Lower lobe of right lung (tissue), 2 donors: ENCODE results near the gene TRAIP. TPM values are rescaled to one million over a fixed set of nuclear protein-coding genes. Genes with fewer than 3 reads are reported as not detected.

Experiments
- ATAC-seq, 2 donors: fragments of 200-7000 bp; cut with Tn5 transposase; one replicate each; pipeline ENCODE4 v1.9.1; 2020 to 2022; ENCODE audit warnings: mild to moderate bottlenecking in 2 of 2, moderate library complexity in 2 of 2
- DNase-seq: peaks from one replicate; pipeline ENCODE4 v3.0.0-alpha.2; 2020
- H3K27ac ChIP-seq: fragments of 200-600 bp; one replicate; pipeline ENCODE4 v1.8.0; 2022
- H3K27me3 ChIP-seq: fragments of 200-600 bp; one replicate; pipeline ENCODE4 v1.8.0; 2022; ENCODE audit warnings: low read depth
- H3K36me3 ChIP-seq: fragments of 200-600 bp; one replicate; pipeline ENCODE4 v1.8.0; 2022; ENCODE audit warnings: mild to moderate bottlenecking
- H3K4me1 ChIP-seq: fragments of 200-600 bp; one replicate; pipeline ENCODE4 v1.8.0; 2022
- H3K4me3 ChIP-seq: fragments of 200-600 bp; one replicate; pipeline ENCODE4 v1.8.0; 2022; ENCODE audit warnings: mild to moderate bottlenecking
- H3K9me3 ChIP-seq: fragments of 200-600 bp; one replicate; pipeline ENCODE4 v1.8.0; 2022
- intact Hi-C: fragments of 100-400 bp; cut with DNase I; formaldehyde crosslinking; loops from one replicate; pipeline ENCODE4 v1.11.0; 2022
- total RNA-seq: library from RNA; stranded (reverse); fragmentation: NEBNext Ultra II Directional; extraction: Animal tissue kit (Norgen Biotek cat#: 25700); gene quantifications from one replicate; pipeline ENCODE4 v1.2.1, GENCODE V29; 2021
- TF ChIP-seq, protein P1 (sequence below): fragments of 200-600 bp; IDR thresholded peaks from one replicate; pipeline ENCODE4 v1.8.0; 2022; ENCODE audit warnings: antibody characterized with exemption, mild to moderate bottlenecking
- donor health status: DM: no; HTN: yes; CAD: no; lungs with severe emphysema.

Gene TRAIP
- total RNA-seq, 1 donor from 2014 or later, result 3.0 TPM

DNA sequence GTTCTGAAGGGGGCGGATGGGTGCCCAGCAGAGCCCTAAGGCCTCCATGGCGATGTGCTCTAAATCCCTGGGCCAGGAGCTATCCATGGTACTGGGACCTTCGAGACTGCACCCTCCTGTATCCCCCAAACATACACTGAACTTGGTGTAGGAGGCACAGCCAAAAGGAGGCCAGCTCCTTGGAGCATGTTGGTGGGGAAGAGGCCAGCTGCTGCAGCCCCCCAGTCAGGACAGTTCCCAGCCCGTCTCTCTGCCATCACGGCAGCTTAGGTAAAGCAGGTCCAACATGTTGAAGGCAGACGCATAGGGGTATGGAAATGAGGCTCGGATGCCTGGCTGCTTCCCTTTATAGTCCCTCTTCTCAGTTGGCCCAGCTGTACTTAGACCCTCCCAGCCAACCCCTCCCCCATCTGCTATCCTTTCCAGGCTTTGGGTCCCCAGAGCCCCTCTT lies 11.5 kb upstream of the TRAIP start:
- Histone ChIP-seq H3K27ac (no peak overlapping the region), H3K4me3 (no peak overlapping the region), H3K36me3 (no peaks in the 10 kb centered on the region), H3K9me3 (no peaks in the 10 kb centered on the region), H3K4me1 (peaks cover 11% of the 10 kb centered on the region), H3K27me3 (peaks cover 39% of the 10 kb centered on the region)
- ATAC-seq (no peak), DNase-seq (no peak)
- intact Hi-C loops, result no loop called here
- TF ChIP-seq, protein P1, sequence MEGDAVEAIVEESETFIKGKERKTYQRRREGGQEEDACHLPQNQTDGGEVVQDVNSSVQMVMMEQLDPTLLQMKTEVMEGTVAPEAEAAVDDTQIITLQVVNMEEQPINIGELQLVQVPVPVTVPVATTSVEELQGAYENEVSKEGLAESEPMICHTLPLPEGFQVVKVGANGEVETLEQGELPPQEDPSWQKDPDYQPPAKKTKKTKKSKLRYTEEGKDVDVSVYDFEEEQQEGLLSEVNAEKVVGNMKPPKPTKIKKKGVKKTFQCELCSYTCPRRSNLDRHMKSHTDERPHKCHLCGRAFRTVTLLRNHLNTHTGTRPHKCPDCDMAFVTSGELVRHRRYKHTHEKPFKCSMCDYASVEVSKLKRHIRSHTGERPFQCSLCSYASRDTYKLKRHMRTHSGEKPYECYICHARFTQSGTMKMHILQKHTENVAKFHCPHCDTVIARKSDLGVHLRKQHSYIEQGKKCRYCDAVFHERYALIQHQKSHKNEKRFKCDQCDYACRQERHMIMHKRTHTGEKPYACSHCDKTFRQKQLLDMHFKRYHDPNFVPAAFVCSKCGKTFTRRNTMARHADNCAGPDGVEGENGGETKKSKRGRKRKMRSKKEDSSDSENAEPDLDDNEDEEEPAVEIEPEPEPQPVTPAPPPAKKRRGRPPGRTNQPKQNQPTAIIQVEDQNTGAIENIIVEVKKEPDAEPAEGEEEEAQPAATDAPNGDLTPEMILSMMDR, result no peak

DNA sequence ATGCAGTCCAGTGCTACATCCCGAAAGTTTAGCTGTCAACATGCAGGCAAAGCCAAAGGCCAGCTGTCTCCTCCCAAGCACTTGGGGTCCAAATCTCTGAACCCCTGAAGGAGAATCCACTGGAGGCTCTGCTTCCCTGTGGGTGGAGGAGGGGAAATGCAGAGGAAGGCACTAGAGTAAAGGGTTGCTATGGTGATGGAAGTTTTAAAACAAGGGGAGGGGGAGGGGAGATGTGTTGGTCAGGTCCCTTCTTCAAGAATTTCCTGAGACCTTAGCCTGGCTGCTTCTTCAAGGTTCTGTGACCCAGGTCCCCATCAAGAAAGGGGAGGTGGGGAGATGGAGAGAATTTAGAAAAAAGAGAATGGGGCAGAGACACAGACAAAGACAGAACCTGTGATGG lies 11.0 kb upstream of the TRAIP start:
- Histone ChIP-seq H3K27ac (no peak overlapping the region), H3K27me3 (peaks cover 39% of the 10 kb centered on the region), H3K36me3 (no peaks in the 10 kb centered on the region), H3K4me1 (peaks cover 11% of the 10 kb centered on the region), H3K4me3 (no peak overlapping the region), H3K9me3 (no peaks in the 10 kb centered on the region)
- intact Hi-C loops, result no loop called here
- ATAC-seq (no peak), DNase-seq (no peak)
- TF ChIP-seq, protein P1, result no peak

DNA sequence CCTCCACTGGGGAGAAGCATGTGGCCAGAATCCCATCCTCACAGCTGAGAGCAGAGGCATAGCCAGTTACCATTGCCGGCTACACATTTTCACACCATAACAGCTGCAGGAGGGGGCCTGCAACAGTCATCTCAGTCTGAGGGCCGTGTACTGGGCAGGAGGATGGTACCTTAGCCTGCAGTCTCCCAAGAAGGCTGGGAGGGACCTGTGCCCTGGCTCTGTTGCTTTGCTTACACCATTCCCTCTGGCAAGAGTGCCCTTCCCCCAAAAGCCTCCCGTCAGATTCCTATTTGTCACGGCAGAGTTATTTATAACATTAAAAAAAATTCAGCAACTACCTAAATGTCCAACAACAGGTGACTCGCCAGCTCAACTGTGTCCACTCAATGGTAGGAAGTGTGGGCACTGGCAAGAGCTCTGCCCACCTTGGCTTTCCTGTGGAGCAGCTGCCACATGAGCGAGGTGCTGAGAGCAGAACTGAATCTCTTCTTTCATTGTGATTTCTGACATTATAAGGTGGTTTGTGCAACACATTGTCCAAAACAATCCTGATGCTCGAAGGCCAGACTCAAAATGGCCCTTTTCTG lies 8.9 kb upstream of the TRAIP start:
- peaks cover 28% of the 10 kb centered on the region for H3K27me3 ChIP-seq
- TF ChIP-seq, protein P1, result no peak
- H3K9me3 ChIP-seq, result no peaks in the 10 kb centered on the region
- H3K4me1 ChIP-seq, result peaks cover 11% of the 10 kb centered on the region
- no peak overlapping the region for H3K27ac ChIP-seq
- H3K4me3 ChIP-seq, result no peak overlapping the region
- intact Hi-C loops, result no loop called here
- DNase-seq (no peak), ATAC-seq (no peak)
- H3K36me3 ChIP-seq, result no peaks in the 10 kb centered on the region

DNA sequence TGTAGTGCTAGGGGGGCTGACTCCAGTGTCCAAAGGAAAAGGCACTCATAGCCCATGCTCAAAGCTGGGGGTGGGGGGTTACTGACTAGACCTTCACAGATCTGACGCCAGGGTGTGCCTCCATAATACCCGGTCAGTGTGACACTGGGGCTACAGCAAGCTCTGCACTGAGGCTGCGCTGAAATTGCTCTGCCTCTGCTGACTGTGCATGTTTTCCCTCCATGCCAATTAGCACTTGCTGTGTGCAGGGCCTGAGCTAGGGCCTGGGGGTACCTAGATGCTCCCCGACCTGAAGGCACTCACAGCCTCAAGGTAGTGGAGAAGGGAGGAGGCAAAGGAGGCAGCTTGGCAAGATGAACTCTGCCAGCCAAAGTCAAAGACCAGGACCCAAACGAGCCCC lies 8.1 kb upstream of the TRAIP start:
- Histone ChIP-seq H3K4me1 (peaks cover 6% of the 10 kb centered on the region), H3K9me3 (no peaks in the 10 kb centered on the region), H3K27me3 (peaks cover 20% of the 10 kb centered on the region), H3K36me3 (no peaks in the 10 kb centered on the region), H3K27ac (no peak overlapping the region), H3K4me3 (no peak overlapping the region)
- intact Hi-C loops, result no loop called here
- TF ChIP-seq, protein P1, result no peak
- no peak for DNase-seq
- no peak for ATAC-seq

DNA sequence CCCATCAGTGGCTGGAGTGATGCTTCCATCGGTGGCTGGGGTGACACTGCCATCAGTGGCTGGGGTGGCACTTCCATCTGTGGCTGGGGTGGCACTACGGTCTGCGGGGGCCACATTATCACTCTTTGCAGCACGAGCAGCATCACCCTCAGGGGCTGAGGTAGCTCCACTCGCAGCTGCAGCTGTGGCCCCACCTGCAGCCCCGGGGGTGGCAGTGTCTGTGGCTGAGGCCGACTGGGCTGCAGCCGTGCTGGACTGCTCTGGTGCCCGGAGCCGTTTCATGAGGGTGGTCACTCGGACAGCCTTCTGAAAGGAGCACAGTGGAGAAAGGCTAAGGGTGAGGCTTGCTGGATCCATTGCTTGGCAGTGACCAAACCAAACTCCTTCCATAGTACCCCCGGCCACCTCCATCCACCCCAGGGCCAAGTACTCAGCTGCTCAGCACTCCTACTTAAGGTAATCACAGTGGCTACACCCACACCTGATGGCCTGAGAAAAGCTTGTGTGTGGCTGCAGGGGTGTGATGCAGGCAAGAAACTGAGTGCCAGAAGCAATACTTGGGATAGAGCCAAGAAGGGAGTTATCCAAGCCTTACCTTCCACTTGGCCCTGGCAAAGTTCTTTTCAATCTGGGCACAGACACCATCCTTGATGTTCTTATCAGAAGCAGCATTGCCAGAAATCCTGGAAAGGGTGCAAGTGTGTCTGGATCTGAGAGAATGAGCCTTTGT lies 3.4 kb upstream of the TRAIP start:
- H3K4me3 ChIP-seq, result no peak overlapping the region
- TF ChIP-seq, protein P1, result no peak
- H3K27ac ChIP-seq, result no peak overlapping the region
- intact Hi-C loops, result no loop called here
- H3K36me3 ChIP-seq, result no peaks in the 10 kb centered on the region
- ATAC-seq (no peak), DNase-seq (no peak)
- H3K27me3 ChIP-seq, result no peaks in the 10 kb centered on the region
- peaks cover 8% of the 10 kb centered on the region for H3K4me1 ChIP-seq
- H3K9me3 ChIP-seq, result no peaks in the 10 kb centered on the region
